Glomerular visceral epithelial cell (primary cell): Measurements from ENCODE around the gene DOCK2.

Experiments used
- DNase-seq: peaks from one replicate; pipeline ENCODE4 v3.0.0-alpha.2; 2016; ENCODE audit errors: extremely low spot score

DOCK2 gene

DNA sequence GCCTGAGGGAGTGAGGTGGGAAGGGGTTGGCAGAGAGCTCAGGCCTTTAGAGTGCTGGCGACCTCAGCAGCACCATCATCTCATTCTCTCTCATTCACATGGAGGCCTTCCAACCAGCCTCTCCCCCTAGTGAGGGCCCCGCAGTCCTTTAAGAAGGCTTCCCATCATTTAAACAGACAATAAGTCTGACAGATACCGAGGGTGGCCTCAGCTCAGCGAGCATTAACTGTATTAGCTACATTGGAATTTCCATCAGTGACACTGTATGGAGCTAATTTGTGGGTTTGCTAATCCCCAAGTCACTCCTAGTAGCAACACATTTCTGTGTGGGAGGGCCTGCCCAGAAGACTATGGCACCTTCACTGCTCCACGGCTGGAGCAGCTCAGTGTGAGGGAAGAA lies 267.4 kb downstream of the DOCK2 start:
- no peak for DNase-seq

DNA sequence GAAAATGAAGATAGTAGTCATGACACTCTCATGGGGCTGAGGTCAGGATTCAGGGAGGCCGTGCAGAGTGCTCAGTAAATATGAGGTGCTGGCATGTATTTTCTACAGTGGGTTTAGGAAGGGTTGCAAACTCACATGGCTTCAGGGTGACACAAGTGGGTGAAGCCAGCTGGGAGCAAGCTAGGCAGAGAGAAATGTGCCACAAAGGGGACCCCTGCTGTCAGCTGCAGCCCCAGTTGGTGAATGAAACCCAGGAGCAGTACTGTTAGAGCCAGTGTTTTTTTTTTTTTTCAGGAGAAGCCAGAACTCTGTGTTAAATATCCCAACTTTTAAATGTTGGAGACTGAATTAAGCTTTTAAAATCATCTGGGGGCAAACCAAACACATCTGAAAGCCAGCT lies 267.9 kb downstream of the DOCK2 start:
- DNase-seq, result no peak

DNA sequence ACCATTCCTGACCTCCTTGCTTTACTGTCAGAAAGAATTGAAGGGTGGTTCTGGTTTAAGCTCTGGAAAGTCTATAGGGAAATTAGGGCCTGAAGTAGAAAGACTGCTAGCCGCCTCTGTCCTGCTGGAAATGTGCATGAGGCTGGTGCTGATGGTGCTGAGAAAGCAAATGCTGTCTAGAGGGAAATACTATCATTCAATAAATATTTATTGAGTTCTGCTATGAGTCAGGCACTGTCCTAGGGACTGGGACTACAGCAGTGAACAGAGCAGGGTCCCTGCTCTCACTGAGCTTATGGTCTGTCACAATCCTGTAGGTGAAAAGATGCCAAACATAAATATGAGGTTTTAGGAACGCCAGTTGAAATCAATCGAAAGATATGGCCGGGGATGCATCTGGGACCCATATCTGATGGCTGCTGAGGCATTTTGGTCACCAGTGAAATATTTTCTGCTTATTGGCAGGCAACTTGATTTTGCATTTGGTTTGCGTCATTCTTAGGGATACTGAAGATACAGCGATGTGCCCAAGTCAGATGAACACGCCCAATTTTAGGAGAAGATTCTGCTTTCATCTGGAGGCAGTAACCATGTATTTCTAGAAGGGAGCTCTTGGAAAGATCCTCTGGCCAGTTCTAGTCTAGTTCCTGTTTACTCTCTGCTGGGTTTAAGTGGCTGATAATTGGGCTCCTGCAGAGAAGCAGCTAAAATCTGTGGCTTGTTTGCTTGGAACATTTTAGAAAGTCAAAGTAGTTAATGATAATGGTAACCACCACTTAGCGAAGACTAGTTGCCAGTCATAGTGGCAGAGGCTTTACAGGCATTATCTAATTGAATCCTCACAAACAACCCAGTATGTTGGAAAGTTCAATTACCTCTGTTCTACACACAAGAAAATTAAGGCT lies 269.9 kb downstream of the DOCK2 start:
- no peak for DNase-seq

DNA sequence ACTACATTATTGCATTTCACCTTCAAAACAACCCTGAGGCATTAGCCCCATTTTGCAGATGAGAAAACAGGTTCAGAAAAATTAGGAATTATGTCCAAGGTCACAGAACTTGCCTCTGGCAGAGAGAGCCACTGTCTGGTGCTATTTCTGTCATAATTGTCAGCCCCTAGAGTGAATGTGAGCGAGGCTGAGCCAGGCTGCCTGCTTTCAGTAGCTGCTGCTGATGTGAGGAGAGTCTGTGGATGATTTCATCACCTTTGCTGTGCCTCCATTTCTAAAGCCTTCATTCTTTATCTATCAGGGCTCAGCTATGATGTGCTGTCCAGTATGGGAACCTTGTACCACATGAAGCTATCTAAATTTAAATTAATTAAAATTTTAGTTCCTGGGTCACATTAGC lies 271.8 kb downstream of the DOCK2 start:
- no peak for DNase-seq

DNA sequence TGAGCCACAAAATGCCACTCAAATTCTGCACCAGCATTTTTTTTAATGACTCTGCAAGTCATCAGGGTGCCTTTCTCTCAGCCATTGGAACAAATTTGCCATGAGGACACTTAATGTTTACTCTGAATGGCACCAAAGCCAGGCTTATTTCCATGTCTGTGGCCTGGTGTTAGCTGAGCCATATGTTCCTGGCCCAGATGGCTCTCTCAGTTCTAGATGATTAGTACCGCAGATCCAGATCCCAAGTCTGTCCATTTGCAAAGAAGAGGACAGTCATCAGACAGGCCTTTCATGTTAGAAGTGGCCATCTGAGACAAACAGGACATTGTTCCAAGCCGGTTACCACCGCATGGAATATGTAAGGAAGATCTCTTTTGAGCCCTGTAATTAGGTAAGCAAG lies 272.9 kb downstream of the DOCK2 start:
- no peak for DNase-seq

DNA sequence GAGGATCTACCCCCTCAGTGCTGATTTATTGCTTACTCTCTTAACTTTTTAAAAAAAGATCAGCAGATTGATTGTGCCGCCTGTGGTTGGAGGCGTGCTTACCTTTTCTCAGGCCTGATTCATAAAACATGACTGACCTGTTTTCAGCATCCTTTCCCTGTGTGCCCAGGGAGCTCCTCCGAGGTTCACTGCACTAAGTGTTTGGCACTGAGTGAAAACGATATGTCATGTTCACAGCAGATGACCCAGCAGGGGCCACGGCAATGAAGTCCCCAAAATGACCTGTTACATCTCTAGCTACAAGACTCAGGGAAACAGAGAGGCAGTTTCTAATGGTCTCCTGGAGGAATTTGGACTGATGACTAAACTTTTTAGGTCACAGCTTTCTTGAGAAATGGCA lies 273.3 kb downstream of the DOCK2 start:
- DNase-seq, result no peak

DNA sequence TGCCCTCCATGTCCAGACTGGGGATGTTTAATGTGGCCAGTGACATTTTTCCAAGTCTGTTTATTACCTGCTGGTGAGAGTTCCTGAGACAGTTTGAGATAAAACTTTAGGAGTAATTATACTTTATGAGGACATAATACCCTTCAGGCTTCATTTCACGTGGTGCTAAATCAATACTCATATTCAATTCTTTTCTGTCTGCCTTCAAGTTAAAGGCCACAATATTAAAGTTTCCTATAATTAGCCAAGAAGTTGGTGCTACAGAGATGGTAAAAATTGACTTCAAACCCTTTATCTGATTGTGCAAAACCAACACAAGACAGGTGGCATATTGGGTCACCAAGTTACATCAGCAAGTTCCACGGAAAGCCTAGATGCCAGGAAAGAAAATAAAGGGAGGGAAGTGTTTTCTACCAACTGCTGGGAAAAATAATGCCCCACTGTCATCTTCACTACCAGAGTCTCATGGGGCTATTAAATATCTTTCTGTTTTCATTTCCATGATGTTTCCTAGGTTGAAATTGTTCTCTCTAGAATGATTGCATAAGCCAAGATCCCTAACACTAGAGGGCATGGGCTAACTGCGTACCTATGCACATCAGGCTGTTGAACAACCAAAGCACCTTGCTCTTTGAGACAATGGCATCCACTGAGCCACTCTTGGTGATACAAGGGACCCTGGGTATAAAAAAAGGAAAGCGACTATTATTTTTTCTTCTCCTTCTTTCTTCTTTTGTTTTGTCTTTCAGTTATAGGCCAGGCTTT lies 274.6 kb downstream of the DOCK2 start:
- DNase-seq, result no peak

DNA sequence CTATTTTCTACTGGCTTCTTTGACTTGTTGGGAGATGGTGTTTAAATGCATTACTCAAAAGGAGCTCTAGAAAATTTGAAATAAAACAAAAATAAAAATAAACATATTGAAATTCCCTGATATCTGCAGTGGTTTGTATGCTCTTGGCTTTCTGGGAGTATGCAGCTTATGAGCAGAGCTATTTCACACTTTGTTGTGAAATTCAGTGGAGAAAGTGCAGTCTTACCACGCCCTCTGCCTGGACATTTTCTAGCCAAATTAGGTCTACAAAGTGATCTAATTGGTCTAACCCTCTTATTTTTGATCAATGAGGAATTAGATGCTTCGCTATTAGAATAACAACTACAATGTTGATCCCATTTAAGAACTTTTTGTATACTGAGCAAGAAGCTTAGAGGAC lies 276.4 kb downstream of the DOCK2 start:
- no peak for DNase-seq

DNA sequence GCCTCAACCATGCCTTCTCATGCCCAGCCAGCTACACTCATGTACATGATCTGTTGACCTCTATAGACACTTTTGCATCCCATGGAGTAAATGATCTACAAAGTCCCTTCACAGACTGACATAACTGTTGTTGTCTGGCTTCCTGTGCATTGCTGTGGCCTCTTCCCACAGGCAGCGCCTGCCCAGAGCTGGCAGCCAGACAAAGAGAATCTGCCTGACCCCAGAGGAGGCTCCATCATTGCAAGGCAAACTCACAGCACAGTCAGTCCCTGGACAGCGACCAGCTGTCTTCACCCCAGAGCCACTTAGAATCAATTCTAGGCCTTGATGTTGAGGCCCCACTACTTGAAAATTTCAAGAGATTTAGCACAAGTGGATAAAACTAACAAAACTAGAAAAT lies 277.7 kb downstream of the DOCK2 start:
- DNase-seq, result peak; percentile 80

DNA sequence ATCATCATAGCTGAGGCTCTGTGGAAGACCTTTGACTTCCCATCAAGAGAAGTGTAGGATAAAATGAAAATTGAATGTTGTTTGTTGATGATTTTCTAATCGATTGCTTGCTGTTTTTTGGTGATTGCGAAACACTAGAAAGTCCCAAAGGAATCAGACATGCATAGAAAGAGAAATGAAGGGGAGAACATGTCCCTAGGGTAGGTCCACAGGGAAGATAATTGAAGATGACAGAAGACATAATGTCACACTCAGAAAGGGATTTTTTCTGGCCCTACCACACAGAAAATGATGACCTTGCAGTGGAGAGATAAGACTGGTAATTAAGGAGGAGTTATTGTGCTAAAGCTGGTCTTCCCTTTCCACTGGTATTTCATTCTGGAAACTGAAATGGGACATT lies 280.4 kb downstream of the DOCK2 start:
- no peak for DNase-seq

DNA sequence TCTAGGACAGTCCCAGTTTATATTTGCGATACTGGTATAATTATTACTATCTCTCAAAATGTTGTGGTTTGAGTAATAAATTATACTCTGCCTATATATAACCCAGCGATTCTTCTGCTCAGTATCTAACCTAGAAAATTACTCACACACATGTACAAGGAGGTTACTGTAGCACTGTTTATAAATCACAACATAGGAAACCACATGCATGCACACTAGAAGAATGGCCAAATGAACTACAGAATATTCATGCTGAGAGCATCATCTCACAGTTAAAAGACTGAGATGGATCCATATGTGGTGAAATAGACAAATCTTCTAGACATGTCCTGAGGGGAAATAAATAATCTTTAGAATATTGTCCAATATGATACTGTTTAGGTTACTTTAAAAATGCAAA lies 281.2 kb downstream of the DOCK2 start:
- DNase-seq, result no peak

DNA sequence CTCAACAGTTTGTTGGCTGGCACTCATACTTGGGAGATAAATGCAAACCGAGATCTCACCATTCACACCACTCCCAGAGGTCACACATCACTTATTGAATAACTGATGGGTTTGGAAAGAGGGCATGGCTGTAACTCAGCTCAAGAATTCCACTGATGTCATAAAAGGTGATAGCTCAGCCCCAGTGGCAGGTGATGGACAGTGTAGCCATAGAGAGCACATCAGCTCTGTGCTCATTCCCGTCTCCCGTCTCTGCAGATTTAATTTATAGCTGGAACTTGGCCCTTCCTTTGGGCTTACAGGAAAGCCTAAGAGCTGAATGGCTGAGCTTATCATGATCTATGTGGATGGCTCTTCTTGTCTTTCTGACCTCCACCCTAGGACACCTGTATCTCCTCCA lies 283.4 kb downstream of the DOCK2 start:
- DNase-seq, result no peak

DNA sequence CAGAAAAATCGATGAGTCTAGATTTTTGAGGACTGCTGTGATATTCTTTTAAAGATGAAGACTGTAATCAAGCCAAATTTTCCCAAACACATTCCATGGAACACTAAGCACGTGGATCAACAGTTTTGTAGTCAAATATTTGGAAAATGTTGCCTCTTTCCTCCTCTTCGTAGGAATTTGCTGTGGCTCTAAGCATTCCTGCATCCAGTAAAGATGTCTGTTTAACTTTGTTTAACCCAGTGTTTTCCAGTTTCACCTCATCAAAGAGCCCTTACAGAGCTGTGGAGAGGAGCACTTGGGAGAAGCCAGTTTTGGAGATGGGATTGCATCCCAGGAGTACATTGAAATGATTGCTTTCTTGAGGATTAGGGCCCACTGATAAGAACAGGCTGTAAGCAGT lies 284.3 kb downstream of the DOCK2 start:
- DNase-seq, result no peak

DNA sequence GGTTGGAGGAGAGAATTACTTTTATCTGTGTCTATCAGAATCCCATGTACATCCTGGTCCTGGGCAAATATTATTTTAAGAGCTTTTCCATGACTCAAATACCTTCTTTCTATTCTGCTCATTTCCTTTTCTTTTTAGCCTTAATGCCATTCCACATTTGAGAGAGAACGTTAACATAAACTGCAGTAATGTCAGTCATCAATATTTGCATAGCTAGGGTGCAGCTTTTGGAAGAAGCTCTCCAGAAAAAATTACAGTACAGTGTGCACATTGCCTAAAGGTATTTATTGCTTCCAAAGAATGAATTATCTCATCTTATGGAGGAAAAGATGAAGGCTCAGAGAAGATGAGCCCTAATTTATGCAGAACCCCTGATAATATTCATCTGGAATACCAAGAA lies 284.9 kb downstream of the DOCK2 start:
- DNase-seq, result no peak

DNA sequence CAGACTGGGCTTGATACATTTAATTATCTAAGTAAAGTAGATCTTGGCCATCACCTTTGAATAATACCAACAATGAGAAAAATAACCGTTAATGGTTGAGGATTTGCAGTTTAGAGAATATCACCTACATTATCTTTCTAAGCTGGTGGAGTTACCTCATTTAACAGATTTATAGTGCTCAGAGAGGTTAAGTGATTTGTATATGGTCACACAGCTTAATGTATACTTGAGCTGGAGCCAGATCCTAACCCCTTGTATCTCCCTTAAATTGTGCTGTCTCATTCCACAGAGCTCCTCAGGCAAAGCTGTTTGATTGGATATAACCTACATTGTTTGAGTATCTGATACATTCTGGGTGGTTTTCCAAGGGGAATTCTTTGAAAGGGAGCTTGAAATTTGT lies 285.4 kb downstream of the DOCK2 start:
- no peak for DNase-seq

DNA sequence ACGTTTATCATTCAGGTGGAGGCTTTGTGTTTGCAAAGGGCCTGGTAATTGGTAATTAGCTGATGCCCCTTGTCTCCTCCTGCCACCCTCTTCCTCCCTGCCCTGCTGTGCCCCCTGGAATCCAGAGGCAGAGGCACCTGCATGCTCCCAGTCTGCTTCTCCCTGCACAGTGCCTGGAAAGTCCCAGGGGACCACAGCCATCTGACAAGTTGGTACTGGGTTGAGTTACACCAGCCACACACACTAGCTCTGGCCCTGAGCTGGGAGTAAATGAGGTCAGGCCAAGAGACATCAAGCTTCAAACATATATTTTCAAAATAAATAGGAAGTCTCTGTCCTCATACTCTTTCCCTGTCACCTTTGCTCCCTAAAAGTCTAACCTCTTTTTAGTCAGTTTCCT lies 286.9 kb downstream of the DOCK2 start:
- DNase-seq, result no peak

DNA sequence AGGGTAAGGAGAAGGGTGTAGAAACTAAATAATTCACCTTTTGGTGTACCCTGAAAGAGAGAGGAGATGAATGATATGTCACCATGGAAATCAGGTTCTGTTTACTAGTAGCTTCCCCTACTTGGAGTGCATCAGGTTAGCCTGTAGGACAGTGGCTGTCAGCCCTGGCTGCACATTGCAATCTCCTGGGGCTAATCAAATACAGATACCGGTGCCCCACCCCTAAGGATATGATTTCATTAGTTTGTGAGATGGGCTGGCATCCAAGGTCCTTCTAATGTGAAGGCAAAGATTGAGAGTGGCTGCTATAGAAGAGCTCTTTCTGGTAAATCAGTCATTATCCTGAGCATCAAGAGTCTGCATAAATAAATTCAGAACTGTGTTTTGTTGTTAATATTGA lies 296.1 kb downstream of the DOCK2 start:
- DNase-seq, result no peak

DNA sequence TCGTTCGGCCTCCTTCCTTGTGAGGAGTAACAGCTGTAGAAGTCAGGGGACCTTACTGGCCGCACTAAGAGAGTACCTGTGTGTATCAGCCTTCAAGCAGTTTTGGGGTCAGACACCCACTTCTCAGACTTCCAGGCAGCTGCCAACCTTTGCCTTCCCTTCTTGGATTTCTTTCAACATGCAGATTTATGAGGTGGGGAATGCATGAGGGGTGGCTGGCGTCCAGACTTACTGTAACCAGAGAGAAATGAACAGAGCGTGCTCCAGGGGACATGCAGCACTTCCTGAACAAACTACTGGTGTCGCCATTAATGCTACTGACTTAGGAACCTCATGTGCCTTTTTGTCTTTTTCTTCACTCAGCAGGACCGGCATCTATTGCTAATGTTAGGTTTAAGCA lies 296.5 kb downstream of the DOCK2 start:
- DNase-seq, result no peak

DNA sequence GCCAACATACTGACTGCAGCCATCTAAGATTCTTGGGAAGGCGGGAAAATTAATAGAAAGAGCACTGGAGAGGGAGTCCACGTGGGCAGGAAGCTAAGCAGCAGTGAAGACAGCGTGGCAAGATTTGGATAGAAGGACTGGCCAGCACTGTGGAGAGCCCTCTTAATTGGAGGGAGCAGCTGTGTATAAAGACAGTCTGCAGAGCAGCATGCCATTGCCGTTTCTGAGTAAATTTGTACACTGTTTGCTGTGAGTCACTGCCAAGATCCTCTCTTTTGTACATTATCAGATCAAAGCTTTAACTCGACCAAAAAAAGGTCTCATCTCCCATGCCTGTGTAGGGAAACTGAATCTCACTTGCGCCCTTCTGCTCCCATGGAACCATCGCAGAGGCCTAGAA lies 297.9 kb downstream of the DOCK2 start:
- no peak for DNase-seq

DNA sequence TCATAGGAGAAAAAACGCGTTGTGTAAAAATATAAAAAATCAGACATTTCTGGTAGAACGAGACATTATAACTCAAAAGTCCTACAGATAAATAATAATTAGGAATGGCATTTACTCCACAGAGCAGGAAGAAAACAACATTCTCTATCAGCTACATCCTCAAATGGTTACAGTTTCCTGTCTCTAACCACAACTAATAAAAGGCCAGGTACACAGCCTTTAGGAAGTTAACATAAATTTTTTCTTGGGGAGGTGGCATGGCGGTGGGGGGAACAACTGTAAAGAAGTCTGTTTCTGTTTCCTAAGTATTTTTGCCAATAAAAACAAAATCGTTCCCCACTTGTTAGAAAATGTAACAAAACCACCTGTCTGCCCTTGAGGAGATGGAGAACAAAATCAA lies 298.7 kb downstream of the DOCK2 start:
- no peak for DNase-seq

DNA sequence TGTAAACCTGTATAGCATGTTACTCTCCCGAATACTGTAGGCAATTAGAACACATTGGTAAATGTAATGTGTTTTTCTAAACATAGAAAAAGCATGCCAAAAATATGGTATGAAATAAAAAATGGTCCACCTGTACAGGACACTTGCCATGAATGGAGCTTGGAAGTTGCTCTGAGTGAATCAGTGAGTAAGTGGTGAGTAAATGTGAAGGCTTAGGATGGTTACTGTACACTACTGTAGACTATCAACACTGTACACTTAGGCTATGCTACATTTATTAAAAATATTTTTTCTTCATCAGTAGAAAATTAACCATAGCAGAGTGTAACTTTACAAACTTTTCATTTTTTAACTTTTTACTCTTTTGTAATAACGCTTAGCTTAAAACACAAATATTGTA lies 301.4 kb downstream of the DOCK2 start:
- no peak for DNase-seq

DNA sequence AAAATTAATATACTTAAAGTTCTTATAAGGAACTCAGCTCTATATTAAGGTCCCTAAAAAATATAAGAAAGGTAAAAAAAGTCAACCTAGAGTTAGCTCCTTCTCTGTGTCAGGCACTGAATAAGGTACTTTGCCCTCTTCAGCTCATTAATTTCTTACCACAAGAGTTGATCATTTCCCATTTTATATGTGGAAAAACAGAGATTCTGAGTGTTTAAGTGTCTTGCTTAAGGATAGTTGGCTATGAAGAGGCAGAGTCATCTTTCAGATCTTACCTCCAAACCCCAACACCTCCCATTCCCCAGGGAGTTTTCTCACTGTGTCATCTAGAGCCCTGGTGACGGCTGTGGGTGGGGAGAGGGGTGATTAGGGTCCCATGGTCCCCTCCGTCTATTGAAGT lies 302.7 kb downstream of the DOCK2 start:
- peak; percentile 34 for DNase-seq

DNA sequence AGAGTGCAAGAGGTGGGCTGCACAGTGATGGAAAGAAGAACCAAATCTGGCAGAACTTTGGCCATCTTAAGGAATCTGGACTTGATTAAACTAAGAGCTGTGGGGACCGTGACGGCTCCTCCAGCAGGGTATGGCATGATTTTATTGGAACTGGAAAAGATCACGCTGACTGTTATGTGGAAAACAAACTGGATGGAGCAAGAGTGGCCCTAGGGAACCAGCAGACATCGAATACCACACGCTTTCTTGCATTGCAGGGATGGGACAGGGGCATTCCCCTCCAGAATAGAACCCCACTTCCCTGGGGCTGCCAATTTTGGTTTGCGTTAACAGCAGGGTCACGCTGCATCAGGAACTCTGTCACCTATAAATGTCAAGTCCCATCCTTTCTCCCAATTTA lies 304.5 kb downstream of the DOCK2 start:
- DNase-seq, result no peak
